HG03521 (cell line): ENCODE measurements around the gene ROBO1.
"Not testable (repeated sequence)": the region's sequence is repeated elsewhere in the genome, so short reads cannot be mapped to it uniquely, and the experiment has no call there.

Experiments
- ATAC-seq: cut with Tn5 transposase; IDR thresholded peaks from one replicate; pipeline ENCODE4 v1.9.1; 2021; ENCODE audit warnings: mild to moderate bottlenecking, moderate library complexity; ENCODE audit not compliant: unreplicated experiment

The ROBO1 gene

GRCh38 chr3:79558943-79559342 lies 208.9 kb downstream of the ROBO1 start:
- no peak for ATAC-seq

DNA sequence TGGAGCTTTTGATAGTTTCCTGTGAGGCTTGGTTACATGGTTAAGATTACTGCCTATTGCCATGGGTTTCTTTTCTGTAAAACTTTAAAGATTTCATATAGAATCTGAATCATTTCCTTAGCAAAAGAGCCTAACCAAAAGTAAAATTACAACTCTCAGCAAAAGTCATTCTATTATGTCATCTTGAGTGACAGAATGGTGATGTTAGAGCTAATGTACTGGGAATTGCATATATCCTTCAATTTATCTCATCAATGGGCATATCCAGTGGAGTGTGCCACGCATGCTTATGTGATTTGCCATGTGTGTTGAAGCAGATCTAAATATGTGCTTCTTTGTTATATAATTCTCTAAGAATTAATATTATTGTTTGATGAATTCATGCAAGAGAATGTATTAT lies 212.1 kb downstream of the ROBO1 start:
- no peak for ATAC-seq

GRCh38 chr3:79551997-79552396 lies 215.8 kb downstream of the ROBO1 start:
- no peak for ATAC-seq

- no peak for ATAC-seq
Measured at GRCh38 chr3:79551321-79551892, 216.4 kb downstream of the ROBO1 start.

DNA sequence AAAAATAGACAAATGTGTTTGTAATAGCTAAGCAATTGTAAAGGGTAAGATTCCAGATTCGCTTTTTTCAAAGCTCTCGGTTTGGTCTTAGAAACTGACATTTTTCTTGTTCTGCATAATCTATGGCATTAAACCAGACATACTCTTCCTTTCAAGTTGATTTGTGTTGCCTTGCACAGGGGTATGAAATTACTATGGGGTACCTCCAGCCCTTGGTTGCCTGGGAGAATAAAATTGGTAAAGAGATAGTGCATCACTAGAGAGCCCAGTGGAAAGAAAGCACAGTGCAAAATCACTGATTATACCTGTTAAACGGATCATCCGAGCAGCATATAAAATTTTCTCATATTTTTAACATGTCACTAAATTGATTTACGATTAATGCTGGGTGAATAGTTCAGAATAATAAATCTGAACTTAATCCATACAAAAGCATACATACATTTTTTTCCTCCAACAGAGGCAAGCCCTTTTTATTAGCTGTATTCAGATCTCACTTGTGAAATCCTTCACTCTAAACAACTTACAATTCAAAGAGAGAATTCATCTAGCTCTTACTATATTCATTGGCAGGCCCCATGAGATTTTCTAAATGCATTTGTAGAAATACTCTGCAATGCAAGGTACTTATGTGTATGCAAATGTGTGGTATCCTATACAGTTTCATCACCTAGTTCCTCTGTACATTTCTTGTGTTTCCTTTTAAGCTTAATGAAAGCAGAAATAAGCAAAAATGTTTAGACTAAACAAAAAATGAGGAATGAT lies 224.4 kb downstream of the ROBO1 start:
- ATAC-seq: no peak

DNA sequence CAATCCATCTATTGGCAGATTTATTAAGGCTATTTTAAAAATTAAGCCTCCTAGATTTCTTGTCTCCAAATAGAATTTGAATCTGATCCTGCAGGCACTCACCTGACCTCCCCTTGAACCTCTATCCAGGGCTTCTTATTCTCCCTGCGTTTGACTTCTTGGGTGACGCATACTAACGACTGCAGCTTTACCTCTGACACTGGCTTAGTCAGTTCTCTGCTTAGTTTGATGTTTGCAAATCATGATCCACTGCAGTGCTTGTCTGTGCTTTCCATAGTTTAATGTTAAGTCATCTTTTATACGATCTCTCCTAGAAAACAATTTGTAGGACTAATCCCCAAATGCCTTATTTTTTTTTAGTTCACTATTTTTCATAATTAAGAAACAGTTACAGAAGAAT lies 233.1 kb downstream of the ROBO1 start:
- ATAC-seq: no peak

- ATAC-seq: no peak
Measured at GRCh38 chr3:79531566-79532295, 236.1 kb downstream of the ROBO1 start.

- no peak for ATAC-seq
Measured at GRCh38 chr3:79521221-79521848, 246.5 kb downstream of the ROBO1 start.

DNA sequence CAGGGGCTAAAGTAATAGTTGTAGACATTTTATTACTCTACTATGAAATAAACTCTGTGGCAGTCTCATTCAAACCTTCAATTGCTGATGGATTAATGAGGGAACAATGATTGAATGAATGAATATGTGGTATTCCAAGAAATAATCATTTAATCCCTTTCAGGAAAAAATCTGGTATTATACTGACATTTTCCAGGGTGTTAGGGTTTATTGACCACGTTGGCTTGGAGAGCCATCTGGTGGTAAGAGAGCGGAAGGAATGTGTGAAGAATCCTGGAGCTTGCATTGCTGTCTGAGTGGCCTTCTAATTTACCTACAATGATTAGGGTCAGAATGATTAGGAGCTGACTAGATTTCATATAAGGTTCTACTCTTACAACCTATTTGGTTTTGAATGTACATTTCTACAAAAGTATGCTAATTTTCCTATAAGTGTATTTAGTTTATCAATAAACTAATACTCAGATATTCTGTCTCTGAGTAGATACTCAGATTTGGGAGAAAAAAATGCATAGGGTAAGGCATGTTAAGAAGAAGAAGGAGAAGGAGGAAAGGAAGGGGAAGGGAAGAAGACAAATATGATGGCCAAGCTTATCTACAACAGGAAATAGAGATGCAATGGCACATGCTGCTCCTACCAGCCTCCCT lies 249.9 kb downstream of the ROBO1 start:
- ATAC-seq: no peak

GRCh38 chr3:79516795-79517194 lies 251.0 kb downstream of the ROBO1 start:
- no peak for ATAC-seq

- no peak for ATAC-seq
Measured at GRCh38 chr3:79515072-79515471, 252.7 kb downstream of the ROBO1 start.

- ATAC-seq: no peak
Measured at GRCh38 chr3:79514069-79514468, 253.7 kb downstream of the ROBO1 start.

GRCh38 chr3:79506751-79507150 lies 261.0 kb downstream of the ROBO1 start:
- no peak for ATAC-seq

DNA sequence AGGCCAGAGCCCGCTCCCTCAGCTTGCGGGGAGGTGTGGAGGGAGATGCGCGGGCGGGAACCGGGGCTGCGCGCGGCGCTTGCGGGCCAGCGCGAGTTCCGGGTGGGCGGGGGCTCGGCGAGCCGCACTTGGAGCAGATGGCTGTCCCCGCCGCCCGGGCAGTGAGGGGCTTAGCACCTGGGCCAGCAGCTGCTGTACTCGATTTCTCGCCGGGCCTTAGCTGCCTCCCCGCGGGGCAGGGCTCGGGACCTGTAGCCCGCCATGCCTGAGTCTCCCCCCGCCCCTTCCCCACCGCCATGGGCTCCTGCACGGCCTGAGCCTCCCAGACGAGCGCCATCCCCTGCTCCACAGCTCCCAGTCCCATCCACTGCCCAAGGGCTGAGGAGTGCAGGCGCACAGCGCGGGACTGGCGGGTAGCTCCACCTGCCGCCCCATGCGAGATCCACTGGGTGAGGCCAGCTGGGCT lies 265.5 kb downstream of the ROBO1 start:
- not testable (repeated sequence) for ATAC-seq

GRCh38 chr3:79497447-79498111 lies 270.2 kb downstream of the ROBO1 start:
- no peak for ATAC-seq

DNA sequence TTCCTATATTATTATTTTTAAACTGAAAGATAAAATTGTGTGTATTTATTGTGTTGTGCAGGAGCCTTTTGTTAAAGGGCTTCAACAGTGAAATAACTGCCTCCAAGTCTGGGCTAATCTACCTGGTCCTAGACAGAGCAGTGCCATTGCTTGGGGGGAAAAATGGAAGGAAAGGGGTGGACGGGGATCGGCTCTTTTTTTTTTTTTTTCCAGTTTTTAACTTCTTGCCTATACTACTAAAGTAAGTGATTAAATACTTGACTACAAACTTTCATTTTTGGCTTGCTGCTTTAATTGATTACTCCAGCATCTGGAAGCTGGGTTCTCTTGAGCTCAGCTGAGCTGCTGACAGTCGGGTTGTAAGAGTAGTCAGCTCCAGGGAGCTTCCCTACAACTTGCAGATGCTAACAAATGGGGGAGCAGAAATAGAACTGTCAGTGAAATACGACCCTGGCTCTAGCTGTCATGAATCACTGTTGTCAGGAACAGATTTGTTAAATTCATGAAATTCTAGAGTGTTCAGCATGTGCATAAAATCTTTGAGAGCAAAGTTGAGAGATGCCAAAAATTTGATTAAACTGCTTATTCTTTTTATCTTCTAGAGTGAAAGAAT lies 276.7 kb downstream of the ROBO1 start:
- no peak for ATAC-seq

DNA sequence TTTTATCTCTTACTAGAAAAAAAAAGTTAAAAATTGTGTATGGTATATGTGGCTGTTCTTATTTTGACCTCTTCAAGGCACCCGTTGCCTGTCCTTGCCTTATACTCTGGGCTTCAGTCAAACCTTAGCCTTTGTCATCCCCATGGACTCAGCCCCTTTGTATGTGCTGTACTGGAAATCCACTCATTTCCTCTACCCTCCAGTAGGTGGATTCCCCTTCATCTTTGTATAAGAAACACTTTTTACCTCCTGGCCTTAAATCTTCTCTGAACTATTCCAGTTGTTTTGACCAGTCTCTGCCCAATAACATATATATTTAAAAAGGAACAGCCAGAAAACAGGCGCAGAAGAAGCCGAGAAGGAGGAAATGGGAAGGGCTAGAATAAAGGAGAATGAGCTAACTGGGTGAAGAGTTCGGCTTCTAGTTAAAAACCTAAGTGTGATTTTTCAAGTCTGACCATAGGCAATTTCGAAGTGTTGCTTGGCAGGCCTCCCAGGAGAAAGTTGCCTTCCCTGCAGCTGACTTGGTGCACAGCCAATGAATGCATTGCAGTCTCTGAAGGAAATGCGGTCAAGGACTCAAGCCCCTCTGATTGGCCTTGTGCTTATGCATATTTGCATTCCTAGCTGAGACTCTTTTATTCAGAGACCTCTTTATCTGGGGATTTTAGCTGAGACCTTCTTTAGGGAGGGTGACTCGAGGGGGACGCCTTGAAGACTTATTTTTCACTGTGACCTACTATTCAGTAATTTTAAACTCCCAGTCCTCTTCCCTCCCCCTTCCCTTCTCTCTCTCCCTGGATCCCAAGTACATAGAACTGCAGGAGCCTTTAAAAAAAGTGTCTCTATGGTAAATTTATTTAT lies 277.4 kb downstream of the ROBO1 start:
- no peak for ATAC-seq

- ATAC-seq: no peak
Measured at GRCh38 chr3:79488407-79488806, 279.4 kb downstream of the ROBO1 start.

GRCh38 chr3:79480746-79481145 lies 287.1 kb downstream of the ROBO1 start:
- ATAC-seq: no peak
